ENCODE results near the gene PDE4D. TPM values are rescaled to one million over a fixed set of nuclear protein-coding genes. Genes with fewer than 3 reads are reported as not detected.

Gene PDE4D
- total and polyA plus RNA-seq, 10 of the 15 experiments (the other 5 are each of a cell fraction or from before 2014, with no cell fraction given) = 0.87 to 4.1 (median 2.2) TPM

- TF ChIP-seq, protein P1, sequence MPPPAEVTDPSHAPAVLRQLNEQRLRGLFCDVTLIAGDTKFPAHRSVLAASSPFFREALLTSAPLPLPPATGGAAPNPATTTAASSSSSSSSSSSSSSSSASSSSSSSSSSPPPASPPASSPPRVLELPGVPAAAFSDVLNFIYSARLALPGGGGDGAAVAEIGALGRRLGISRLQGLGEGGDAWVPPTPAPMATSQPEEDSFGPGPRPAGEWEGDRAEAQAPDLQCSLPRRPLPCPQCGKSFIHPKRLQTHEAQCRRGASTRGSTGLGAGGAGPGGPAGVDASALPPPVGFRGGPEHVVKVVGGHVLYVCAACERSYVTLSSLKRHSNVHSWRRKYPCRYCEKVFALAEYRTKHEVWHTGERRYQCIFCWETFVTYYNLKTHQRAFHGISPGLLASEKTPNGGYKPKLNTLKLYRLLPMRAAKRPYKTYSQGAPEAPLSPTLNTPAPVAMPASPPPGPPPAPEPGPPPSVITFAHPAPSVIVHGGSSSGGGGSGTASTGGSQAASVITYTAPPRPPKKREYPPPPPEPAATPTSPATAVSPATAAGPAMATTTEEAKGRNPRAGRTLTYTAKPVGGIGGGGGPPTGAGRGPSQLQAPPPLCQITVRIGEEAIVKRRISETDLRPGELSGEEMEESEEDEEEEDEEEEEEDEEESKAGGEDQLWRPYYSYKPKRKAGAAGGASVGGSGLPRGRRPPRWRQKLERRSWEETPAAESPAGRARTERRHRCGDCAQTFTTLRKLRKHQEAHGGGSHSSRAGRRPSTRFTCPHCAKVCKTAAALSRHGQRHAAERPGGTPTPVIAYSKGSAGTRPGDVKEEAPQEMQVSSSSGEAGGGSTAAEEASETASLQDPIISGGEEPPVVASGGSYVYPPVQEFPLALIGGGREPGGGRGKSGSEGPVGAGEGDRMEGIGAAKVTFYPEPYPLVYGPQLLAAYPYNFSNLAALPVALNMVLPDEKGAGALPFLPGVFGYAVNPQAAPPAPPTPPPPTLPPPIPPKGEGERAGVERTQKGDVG (CRISPR knock-in tag; IDR thresholded peaks at IDR 0.05) = no peak
- no peak for TF ChIP-seq SMAD5 (IDR thresholded peaks at IDR 0.05; ENCODE audit: low read depth)
Observed at GRCh38 chr5:59342181-59342580, 551.3 kb downstream of the PDE4D start (continued).

DNA sequence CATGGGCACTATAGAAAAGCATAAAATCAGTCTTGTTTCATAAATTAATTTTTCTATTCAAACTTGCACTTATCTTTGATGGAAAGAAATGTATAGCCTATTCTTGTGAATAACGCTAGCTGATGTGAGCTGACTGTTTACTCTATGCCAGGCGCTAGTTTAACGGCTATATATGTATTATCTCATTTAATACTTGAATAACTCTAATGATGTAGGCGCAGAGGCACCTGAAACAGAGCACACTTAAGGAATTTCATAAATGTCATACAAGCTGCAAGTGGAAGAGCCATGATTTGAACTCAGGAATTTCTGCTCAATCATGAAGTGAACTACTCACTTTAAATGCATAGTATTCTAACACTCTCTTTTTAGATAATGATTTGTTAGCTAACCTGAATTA lies 551.8 kb downstream of the PDE4D start:
- RAD21 ChIA-PET (ENCODE audit: unreplicated experiment) = no interaction called here
- Histone ChIP-seq H3K4me2 (ENCODE audit: control insufficient read depth, insufficient read depth) (no peak overlapping the region), H3K4me1 (ENCODE audit: control insufficient read depth, insufficient read depth, low read length) (no peaks in the 10 kb centered on the region), H3K27me3 (replicated peaks in 1 of 2; ENCODE audit: control insufficient read depth in 2 of 2, insufficient read depth in 2 of 2, low read length in 1 of 2) (no peaks in the 10 kb centered on the region), H4K20me1 (ENCODE audit: control insufficient read depth, insufficient read depth) (no peaks in the 10 kb centered on the region), H3K79me2 (ENCODE audit: control insufficient read depth, insufficient read depth, low read length) (no peaks in the 10 kb centered on the region), H3K27ac (ENCODE audit: control insufficient read depth, insufficient read depth) (no peak overlapping the region), H2AFZ (ENCODE audit: control insufficient read depth, low read depth, low read length) (no peak overlapping the region), H3K36me3 (ENCODE audit: control insufficient read depth in 2 of 2, insufficient read depth in 2 of 2, low read length in 1 of 2) (no peaks in the 10 kb centered on the region), H3K4me3 (no peak overlapping the region), H3K9me3 (replicated peaks; ENCODE audit: control insufficient read depth, insufficient read depth, low read length) (no peaks in the 10 kb centered on the region), H3K9ac (ENCODE audit: control insufficient read depth, insufficient read depth, low read length) (no peak overlapping the region)
- DNase-seq (ENCODE audit: low read depth, low spot score) (no peak), FAIRE-seq (no peak), ATAC-seq (no peak)
- CTCF ChIA-PET = interaction anchor here (1.0 to 1.1 kb wide), 2 partner anchors 9 to 39 kb away, joined by 3 to 4 read pairs; no protein-coding TSS in a partner anchor
- WGBS (ENCODE audit: insufficient coverage, insufficient replicate concordance, low lambda C conversion rate, missing lambda C conversion rate) = 76% methylated on average over 4 of the region's 4 CpGs
- SMC1A ChIA-PET (ENCODE audit: uncharacterized antibody, unreplicated experiment) = no interaction called here
- intact Hi-C loops (cut with micrococcal nuclease; ENCODE audit: unreplicated experiment) (no loop called here), in situ Hi-C loops (cut with MboI) (no loop called here)
- POLR2A ChIA-PET = no interaction called here
- no TSS peak for BruUV-seq (replicated peaks)
- TF ChIP-seq NKRF (conservative IDR thresholded peaks at IDR 0.05) = no peak
- no peak for TF ChIP-seq NR2F1 (conservative IDR thresholded peaks at IDR 0.05)
- no peak for TF ChIP-seq USF2 (IDR thresholded peaks at IDR 0.05; ENCODE audit: borderline replicate concordance, low read depth, low read length)
- TF ChIP-seq STAT3 (IDR thresholded peaks at IDR 0.05; ENCODE audit: low read depth, low read length) = no peak
- no peak for TF ChIP-seq ASH2L (IDR thresholded peaks at IDR 0.05; ENCODE audit: borderline replicate concordance, low read depth)
- TF ChIP-seq TCF3 (IDR thresholded peaks at IDR 0.05; ENCODE audit: borderline replicate concordance, insufficient read depth, low read depth, low read length) = no peak
- TF ChIP-seq, protein P1 (CRISPR knock-in tag; IDR thresholded peaks at IDR 0.05) = no peak
- no peak for TF ChIP-seq PAX5 (IDR thresholded peaks at IDR 0.05; ENCODE audit: borderline replicate concordance, low read depth, low read length)

Measured in GM12878 (cell line).